Metanephros (tissue), 1 donor: ENCODE results near the gene PBX4. TPM values are rescaled to one million over a fixed set of nuclear protein-coding genes. Genes with fewer than 3 reads are reported as not detected.

Experiments used
- total RNA-seq: library from RNA; depleted of rRNA; stranded (reverse); fragments of >200 nt; gene quantifications from one replicate; pipeline ENCODE4 v1.2.3, GENCODE V29; 2014

PBX4 gene
- 5.3 TPM for total RNA-seq

DNA sequence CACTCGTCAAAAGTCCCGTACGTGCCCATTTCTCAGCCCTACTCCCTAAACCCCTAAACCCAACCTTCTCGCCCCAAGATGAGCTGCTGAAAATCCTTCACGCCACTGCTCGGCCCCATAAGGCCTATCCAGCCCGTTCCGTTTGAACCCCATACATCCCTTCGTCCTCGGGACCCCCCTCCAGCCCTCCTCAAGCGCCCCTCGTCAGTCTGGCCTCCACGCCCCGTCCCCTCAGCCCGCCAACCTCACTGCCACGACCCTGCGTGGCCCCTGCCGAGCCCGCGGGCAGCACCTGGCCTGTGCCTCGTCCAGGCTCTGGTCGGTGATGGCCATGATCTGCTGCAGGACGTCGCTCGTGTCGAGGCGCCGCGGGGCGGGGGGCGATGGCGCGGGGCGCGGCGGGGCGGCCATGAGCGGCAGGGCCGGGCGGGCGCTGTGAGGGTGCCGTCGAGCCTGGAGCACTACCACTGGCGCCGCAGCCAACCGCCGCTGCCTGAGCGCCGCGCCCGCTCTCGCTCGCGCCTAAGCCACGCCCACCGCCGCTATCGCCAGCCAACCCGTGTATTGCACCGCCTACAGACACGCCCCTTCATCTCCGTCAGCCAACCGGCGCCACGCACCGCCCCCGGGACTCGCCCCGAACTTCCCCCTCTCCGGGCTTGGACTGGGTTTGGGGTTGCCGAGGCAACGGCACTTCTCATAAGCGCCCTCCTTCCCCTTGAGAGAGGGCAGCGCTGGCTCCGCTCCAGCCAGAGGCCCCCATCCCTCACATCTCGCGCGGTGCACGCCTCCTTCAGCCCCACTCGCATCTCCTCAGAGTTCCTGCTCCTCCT is at the start of gene PBX4:
Gene PBX4 (minus strand): TSS at position 469 of the 833 bp plus-strand sequence. CDS start 58 bp downstream, at position 411.

GRCh38 chr19:19663256-19664120 is 45.0 kb upstream of the PBX4 start, which contains the start of gene ATP13A1:
Gene ATP13A1, minus strand, starts transcription at chr19:19663676. Its CDS starts 10 bp downstream, at chr19:19663666.

GRCh38 chr19:19643158-19644053 is 24.9 kb upstream of the PBX4 start, which contains the start of gene GMIP:
Gene GMIP, minus strand, starts transcription at chr19:19643657. Its CDS starts 128 bp downstream, at chr19:19643529.

GRCh38 chr19:19627621-19628500 is 9.4 kb upstream of the PBX4 start, which contains the start of gene LPAR2:
Gene LPAR2, minus strand, starts transcription at chr19:19628220. Its CDS starts 945 bp downstream, at chr19:19627275.

DNA sequence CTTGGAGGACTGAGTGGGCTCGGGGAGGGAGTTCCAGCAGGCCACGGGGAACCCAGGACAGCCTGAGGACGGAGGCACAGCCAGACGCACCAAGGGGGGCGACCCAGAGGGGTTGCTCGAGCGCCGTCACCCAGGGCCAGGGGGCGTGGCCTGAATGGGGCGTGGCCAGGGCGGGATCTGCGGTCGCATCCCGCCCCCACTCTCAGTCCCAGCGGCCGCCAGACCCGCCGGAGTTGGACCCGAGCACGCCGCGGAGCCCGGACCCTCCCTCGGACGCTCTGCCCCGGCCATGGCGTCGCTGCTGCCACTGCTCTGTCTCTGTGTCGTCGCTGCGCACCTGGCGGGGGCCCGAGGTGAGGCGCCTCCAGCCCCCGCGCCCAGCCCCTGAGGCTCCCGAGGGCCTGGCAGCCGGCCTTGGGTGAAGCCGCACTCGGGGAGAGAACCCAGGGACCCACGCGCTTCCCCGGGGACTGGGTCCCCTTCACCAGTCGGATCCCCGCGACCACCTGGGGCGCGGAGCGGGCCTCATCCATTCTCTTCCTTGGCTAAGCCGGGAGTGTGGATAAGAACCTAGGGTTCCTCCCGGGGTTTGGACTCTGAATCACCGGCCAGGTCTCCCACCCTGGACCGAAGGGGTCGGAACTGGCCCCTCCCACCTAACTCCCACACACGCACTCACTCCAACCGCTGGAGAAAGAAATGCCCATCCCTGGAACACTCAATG is 80.3 kb downstream of the PBX4 start, which contains the start of gene CILP2:
Gene CILP2 (plus strand): TSS at position 205 of the 724 bp plus-strand sequence. CDS start 85 bp downstream, at position 290.

GRCh38 chr19:19528721-19529490 is 89.6 kb downstream of the PBX4 start, which contains the start of gene YJEFN3:
Gene YJEFN3, plus strand, starts transcription at chr19:19528911. Its CDS starts 22 bp downstream, at chr19:19528933.

DNA sequence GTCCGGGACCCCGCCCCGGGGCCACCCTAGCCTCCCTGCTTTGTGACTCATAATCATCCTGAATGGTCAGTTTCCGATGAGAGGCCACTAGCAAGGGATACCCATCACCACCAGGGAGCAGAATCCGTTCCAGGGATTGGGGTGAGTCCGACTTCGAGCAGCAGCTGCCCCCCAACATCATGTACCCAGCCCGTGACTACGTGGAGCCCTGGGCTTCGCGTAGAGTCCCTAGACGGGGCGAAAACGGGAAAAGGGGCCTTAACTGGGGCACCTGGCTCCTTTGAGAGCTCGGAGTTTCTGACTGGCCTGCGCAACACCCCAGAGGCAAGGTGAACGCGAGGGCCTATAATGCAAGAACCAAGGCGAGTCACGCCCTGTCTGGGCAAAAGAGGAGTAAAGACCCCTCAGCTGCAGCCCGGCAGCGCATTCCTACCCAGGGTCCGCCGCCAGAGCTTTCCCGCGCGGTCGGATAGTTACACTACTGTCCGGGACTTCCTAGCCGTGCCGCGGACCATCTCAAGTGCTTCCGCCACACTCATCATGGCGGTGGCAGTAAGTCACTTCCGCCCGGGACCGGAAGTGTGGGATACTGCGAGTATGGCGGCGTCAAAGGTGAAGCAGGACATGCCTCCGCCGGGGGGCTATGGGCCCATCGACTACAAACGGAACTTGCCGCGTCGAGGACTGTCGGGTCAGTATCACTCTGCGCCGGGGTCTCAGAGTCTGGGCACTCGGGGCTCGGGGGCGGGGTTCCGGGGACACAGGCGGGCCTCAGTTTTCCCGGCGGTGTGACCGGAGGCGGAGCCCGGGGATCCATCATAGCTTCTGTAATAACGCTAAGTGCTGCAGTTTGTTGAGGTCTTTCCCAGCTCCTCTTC is 102.6 kb downstream of the PBX4 start, which contains the start of gene NDUFA13:
Gene NDUFA13 (plus strand): TSS at position 584 of the 878 bp plus-strand sequence. CDS start 14 bp downstream, at position 598.

DNA sequence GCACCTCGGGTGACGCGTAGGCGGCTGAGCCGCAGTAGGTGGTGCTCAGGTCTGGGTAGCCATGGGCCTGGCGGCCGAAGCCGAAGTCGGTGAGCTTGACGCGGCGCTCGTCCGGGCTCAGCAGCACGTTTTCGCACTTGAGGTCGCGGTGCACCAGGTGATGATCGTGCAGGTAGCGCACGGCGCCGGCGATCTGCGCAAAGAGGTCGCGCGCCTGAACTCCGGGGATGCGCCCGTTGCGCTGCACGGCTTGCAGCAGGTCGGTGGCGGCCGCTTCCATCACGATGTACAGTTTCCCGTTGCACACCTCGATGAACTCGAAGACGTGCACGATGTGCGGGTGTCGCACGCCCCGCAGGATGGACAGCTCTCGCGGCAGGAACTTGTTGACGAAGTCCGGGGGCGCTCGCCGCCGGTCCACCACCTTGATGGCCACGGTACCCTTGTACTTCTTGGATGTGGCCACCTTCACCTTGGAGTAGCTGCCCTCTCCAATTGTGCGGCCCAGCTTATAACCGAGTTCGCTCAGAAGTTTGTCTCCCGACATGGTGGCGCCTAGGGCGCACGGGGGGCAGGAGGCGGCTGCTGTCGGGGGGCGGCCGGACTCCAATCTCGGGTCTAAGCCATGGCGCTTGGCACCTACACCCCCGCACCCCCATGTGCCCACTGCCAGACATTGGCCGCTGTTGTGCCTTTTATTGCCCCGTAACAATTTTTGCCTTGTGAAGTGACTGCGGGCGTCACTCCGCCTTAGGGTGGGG is 103.4 kb downstream of the PBX4 start, which contains the start of gene TSSK6:
Gene TSSK6 (minus strand): TSS at position 668 of the 761 bp plus-strand sequence. CDS start 121 bp downstream, at position 547.

Other genes starting within 250 kb of the PBX4 start
- gene GATAD2A, start 213.0 kb downstream of the PBX4 start, total RNA-seq: 36.4 TPM
- 3.5 TPM for gene TSSK6, start 103.1 kb downstream of the PBX4 start, total RNA-seq
- gene NDUFA13, start 102.5 kb downstream of the PBX4 start, total RNA-seq: 100 TPM
- gene YJEFN3, start 89.8 kb downstream of the PBX4 start, total RNA-seq: 2.7 TPM
- 1.1 TPM for gene CILP2, start 80.4 kb downstream of the PBX4 start, total RNA-seq
- 16.2 TPM for gene LPAR2, start 9.5 kb upstream of the PBX4 start, total RNA-seq
- gene GMIP, start 25.0 kb upstream of the PBX4 start, total RNA-seq: 12.0 TPM
- 47.4 TPM for gene ATP13A1, start 45.0 kb upstream of the PBX4 start, total RNA-seq
- 9.5 TPM for gene ZNF101, start 50.2 kb upstream of the PBX4 start, total RNA-seq
- 14.6 TPM for gene ZNF14, start 114.4 kb upstream of the PBX4 start, total RNA-seq
- 59.4 TPM for gene ZNF506, start 203.1 kb upstream of the PBX4 start, total RNA-seq
- gene ZNF253, start 247.2 kb upstream of the PBX4 start, total RNA-seq: 12.7 TPM